Stimulated activated CD8-positive, alpha-beta memory T cell treated with anti-CD3 and anti-CD28 coated beads, Interleukin-4, amount 100 ng/mL, for 1 hour (primary cell): ENCODE measurements around the gene UNC5B.
"Not testable (repeated sequence)": the region's sequence is repeated elsewhere in the genome, so short reads cannot be mapped to it uniquely, and the experiment has no call there.

Experiments
- DNase-seq, 2 donors: peaks; one replicate each; pipeline ENCODE4 v3.0.0-alpha.2; 2020; ENCODE audit warnings: low read depth in 2 of 2, low spot score in 1 of 2

The UNC5B gene

DNA sequence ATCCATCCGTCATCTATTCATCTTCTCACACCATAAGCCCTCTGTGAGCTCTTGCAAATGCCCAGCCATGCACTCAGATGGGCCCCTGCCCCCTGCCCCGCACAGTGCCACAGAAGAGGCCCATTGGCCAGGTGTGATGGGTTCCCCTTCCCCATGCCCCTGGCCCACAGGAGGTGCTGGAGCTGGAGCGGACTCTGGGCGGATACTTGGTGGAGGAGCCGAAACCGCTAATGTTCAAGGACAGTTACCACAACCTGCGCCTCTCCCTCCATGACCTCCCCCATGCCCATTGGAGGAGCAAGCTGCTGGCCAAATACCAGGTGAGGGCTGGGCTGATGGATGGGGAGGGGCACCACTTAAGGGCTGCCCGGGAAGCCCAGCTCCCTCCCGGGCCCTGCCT, 83.3 kb downstream of the UNC5B start:
- DNase-seq, result no peak

GRCh38 chr10:71296086-71296485, 83.7 kb downstream of the UNC5B start:
- DNase-seq, result no peak

GRCh38 chr10:71296811-71297210, 84.4 kb downstream of the UNC5B start:
- not testable (repeated sequence) for DNase-seq

- DNase-seq, result no peak
Measured at GRCh38 chr10:71297343-71297742, 85.0 kb downstream of the UNC5B start.

GRCh38 chr10:71299071-71299785, 86.9 kb downstream of the UNC5B start:
- no peak for DNase-seq

GRCh38 chr10:71300555-71301370, 88.4 kb downstream of the UNC5B start:
- no peak for DNase-seq

DNA sequence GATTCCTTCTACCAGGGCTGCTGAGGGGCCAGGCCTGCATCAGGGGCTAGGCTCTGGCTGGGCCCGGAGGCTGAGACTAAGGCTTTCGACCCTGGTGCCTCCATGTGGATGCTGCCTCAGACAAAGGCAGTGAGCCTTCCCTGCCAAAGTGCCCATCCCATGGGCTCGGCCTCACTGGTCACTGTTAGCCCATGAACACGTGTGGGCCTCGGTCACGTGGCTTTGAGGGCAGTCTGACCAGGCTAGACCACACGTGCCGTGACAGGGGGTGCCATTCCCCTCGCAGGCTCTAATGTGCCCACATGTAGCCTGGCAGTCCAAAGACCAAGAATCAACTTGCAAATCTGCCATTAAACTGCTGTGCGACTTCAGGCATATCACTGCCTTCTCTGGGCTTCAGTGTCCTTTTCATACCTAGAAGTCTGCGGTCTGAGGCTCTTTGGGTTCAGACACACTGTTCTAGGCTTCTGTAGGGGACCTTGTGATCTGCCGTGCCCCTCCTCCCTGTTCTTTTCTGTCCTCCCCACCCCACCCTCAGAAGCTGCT, 89.1 kb downstream of the UNC5B start:
- DNase-seq, result no peak

DNA sequence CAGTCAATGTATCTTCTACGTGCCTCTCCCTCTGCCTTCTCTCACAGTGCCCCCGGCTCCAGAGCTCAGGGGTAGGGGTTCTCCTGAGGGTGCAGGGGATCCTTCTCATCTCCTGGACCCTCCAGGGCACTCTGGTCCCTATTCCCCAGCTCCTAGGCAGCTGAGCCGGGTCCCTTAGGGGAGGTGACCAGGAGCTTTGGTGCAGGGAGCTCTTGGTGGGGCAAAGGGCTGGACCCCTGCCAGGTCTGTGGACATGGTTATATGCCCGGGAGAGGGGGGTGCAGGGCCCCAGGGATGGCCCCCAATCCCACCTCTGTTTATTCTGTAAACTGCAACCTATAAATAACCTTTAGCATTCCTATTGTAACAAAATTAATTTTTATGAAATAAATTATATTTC, 90.1 kb downstream of the UNC5B start:
- no peak for DNase-seq

- no peak for DNase-seq
Measured at GRCh38 chr10:71302874-71303568, 90.7 kb downstream of the UNC5B start.

DNA sequence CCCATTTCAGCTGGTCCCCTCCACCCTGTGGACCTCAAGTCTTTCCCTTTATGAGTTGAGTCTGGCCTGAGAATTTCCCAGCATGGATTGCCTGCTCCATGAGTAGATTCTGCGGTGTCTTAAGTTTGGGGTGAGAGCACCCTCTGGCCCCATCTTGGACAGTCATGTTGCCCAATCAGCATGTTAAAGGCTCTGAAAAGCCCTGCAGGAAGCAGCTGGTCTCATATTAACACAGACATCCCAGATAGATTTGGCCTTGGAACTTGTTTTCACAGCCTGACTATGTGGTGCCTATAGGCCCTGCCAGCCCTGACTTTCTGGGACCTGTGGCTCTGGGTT, 91.2 kb downstream of the UNC5B start:
- DNase-seq, result no peak

DNA sequence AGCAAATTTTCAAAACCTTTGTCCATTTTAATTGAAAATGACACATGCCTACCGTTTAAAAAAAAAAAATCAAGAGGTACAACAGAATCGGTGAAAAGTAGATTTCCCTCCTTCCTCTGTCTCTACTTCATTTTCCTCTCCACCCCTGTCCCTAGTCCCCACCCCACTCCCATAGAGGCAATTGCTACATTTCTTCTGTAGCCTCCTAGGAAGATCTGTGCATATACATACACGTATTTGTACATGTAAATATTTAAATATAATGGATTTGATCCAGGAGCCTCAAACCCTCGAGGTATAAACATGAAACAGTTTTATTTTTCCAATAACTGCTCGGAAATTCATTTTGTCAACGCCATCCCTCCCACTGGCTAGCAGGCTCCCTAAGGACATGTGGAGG, 92.5 kb downstream of the UNC5B start:
- no peak for DNase-seq

GRCh38 chr10:71306979-71307378, 94.6 kb downstream of the UNC5B start:
- no peak for DNase-seq

GRCh38 chr10:71307469-71308085, 95.2 kb downstream of the UNC5B start:
- DNase-seq, result no peak

DNA sequence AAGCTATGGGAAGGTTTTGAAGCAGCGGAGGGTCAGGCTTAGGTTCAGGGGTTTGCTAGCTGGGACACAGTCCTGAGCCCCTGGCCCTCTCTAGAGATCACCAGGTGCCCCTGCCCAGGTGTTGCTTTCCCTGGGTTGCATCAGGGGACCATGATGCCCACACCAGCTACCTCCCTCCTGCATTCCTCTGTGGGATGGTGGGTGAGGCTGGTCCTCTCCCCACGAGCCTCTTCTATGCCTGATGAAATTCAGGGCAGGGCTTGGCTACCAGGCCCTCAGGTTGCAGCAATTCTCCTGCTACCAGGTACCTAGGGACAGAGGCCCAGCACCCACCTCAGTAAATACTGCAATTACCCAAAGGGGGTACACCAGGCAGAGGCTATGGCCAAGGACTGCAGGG, 95.9 kb downstream of the UNC5B start:
- DNase-seq, result no peak

- no peak for DNase-seq
Measured at GRCh38 chr10:71308985-71309384, 96.6 kb downstream of the UNC5B start.

DNA sequence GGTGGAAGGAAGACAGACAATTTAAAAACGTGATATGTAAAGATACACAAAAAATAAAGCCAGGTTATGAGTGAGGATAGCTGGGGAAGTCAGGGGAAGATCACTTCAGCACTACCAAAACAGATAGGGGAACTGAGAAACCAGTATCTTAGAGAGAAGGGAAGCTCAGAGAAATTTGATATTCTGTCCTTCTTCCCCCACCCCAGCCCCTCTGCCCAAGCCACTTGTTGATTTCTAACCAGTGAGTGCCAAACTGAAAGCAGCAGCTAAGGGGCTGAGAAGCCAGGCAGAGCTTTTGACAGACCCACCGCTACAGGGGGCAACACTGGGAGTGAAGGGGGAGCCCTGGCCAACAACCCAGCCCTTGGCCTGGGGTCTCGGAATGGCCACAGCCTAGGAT, 97.5 kb downstream of the UNC5B start:
- DNase-seq, result no peak

DNA sequence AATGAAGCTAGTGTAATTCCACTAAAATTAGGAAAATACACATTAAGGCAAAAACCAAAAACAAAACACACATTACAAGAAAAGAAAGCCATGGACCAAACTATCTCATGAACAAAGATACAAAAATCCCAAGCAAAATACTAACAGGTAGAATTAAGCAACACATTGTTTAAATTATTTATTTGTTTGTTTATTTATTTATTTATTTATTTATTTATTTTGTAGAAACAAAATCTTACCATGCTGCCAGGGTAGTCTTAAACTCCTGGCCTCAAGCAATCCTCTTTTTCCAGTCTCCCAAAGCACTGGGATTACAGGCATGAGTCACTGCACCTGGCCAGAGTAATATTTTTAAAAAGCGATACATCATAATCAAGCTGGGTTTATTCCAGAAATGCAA, 99.8 kb downstream of the UNC5B start:
- no peak for DNase-seq

- DNase-seq, result no peak
Measured at GRCh38 chr10:71312811-71313789, 100.7 kb downstream of the UNC5B start.

DNA sequence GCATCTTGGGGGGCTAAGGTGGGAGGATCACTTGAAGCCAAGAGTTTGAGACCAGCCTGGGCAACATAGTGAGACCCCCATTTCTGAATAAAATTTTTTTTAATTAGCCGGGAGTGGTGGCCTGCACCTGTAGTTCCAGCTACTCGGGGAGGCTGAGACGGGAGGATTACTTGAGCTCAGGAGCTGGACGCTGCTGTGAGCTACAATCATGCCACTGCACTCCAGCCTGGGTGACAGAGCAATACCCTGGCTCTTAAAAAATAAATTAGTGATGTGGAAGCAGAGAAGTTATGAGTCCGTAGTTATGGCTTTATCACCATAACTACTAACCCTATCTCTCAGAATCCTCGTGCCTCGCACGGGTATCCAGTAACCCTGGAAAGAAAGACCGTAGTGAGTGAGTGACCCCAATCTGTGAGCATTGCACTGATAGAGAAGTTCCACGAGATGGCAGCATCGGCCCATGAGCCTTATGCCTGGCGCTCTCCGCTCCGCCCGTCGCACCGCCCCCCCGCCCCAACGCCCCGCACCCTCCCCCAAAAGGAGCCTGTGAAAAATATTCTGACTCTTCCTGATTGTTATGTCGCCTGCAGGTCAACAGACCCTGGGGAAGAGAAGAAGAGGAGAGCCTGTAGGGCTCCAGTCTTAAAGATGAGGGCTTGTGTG, 101.8 kb downstream of the UNC5B start:
- peak in 1 of 2 donors; percentile 35 for DNase-seq
